GM12878 (cell line): ENCODE results near the gene FHL3. TPM values are rescaled to one million over a fixed set of nuclear protein-coding genes. Genes with fewer than 3 reads are reported as not detected.

ENCODE experiments used
- ATAC-seq: fragments of 200-7000 bp; cut with Tn5 transposase; 3 replicates; pipeline ENCODE4 v1.9.1; 2020; ENCODE audit warnings: mild to moderate bottlenecking, moderate library complexity
- BruUV-seq: library from RNA; stranded (reverse); fragments of 400-500 nt; replicated peaks from 2 replicates; lab custom pipeline; 2021; lab: Mats Ljungman, UMichigan
- CTCF ChIA-PET: fragments of 300-600 bp; sonication (Branson Sonifier 250); formaldehyde crosslinking; extraction: SDS; loops from one replicate; lab custom pipeline; 2021; ENCODE audit warnings: inconsistent platforms; lab: Yijun Ruan, JAX
- POLR2A ChIA-PET: fragments of 350-600 bp; formaldehyde crosslinking; extraction: SDS; loops from one replicate; lab custom pipeline; 2021; ENCODE audit warnings: inconsistent platforms; lab: Charles Lee
- RAD21 ChIA-PET: fragments of 300-600 bp; sonication (Branson Sonifier 250); formaldehyde crosslinking; loops from one replicate; lab custom pipeline; 2023; ENCODE audit warnings: antibody characterized with exemption; ENCODE audit not compliant: unreplicated experiment; lab: Charles Lee
- SMC1A ChIA-PET: fragments of 300-600 bp; sonication (Branson Sonifier 250); formaldehyde crosslinking; loops from one replicate; lab custom pipeline; 2023; ENCODE audit not compliant: unreplicated experiment, uncharacterized antibody; lab: Charles Lee
- DNase-seq: peaks from one replicate; pipeline ENCODE4 v3.0.0-alpha.2; 2011; ENCODE audit warnings: low read depth, low spot score
- FAIRE-seq: peaks from 3 replicates; lab custom pipeline; 2011; peaks lifted over from hg19 to GRCh38; lab: Jason Lieb, UNC
- H2AFZ ChIP-seq: 2 replicates; pipeline ENCODE4 v1.6.0; 2011; ENCODE audit warnings: low read depth, low read length, control low read depth; ENCODE audit not compliant: control insufficient read depth
- H3K27ac ChIP-seq: 2 replicates; pipeline ENCODE4 v1.5.1; 2011; ENCODE audit warnings: control low read depth; ENCODE audit not compliant: control insufficient read depth, insufficient read depth
- H3K27me3 ChIP-seq, 2 experiments: replicated peaks in 1 of 2; 2 replicates each; pipeline versions ENCODE4 v1.6.0 to v1.6.1; 2011; ENCODE audit warnings: low read length in 1 of 2; ENCODE audit not compliant: control insufficient read depth in 2 of 2, insufficient read depth in 2 of 2
- H3K36me3 ChIP-seq, 2 experiments: 2 replicates each; pipeline ENCODE4 v1.5.1; 2011; ENCODE audit warnings: low read length in 1 of 2; ENCODE audit not compliant: control insufficient read depth in 2 of 2, insufficient read depth in 2 of 2
- H3K4me1 ChIP-seq: 2 replicates; pipeline ENCODE4 v1.6.1; 2011; ENCODE audit warnings: mild to moderate bottlenecking, low read length, moderate library complexity, mixed read lengths; ENCODE audit not compliant: control insufficient read depth, insufficient read depth
- H3K4me2 ChIP-seq: 2 replicates; pipeline ENCODE4 v1.6.0; 2011; ENCODE audit warnings: control low read depth; ENCODE audit not compliant: control insufficient read depth, insufficient read depth
- H3K4me3 ChIP-seq: fragments of 200-600 bp; sonication (generic); 2 replicates; pipeline ENCODE4 v1.5.1; 2016
- H3K79me2 ChIP-seq: 2 replicates; pipeline ENCODE4 v1.6.0; 2011; ENCODE audit warnings: low read length; ENCODE audit not compliant: control insufficient read depth, insufficient read depth
- H3K9ac ChIP-seq: 2 replicates; pipeline ENCODE4 v1.8.0; 2011; ENCODE audit warnings: low read length, control low read depth, mixed read lengths; ENCODE audit not compliant: control insufficient read depth, insufficient read depth
- H3K9me3 ChIP-seq: replicated peaks from 3 replicates; pipeline ENCODE4 v1.5.1; 2011; ENCODE audit warnings: mild to moderate bottlenecking, low read length; ENCODE audit not compliant: control insufficient read depth, insufficient read depth
- H4K20me1 ChIP-seq: 2 replicates; pipeline ENCODE4 v1.6.0; 2011; ENCODE audit not compliant: control insufficient read depth, insufficient read depth
- CUX1 ChIP-seq: IDR thresholded peaks from 2 replicates; pipeline ENCODE4 v1.6.1; 2012; ENCODE audit warnings: improper control_type of control experiment, low read depth, low read length; ENCODE audit not compliant: insufficient replicate concordance
- MEF2B ChIP-seq: fragments of 450-650 bp; IDR thresholded peaks from 2 replicates; pipeline ENCODE4 v1.6.1; 2018; ENCODE audit warnings: mild to moderate bottlenecking, moderate library complexity; ENCODE audit not compliant: partially characterized antibody, poor library complexity, severe bottlenecking
- RAD21 ChIP-seq: IDR thresholded peaks from 2 replicates; pipeline ENCODE4 v1.6.1; 2011; ENCODE audit warnings: mild to moderate bottlenecking, low read depth, low read length, moderate library complexity; ENCODE audit not compliant: insufficient read depth
- RFX5 ChIP-seq: IDR thresholded peaks from 2 replicates; pipeline ENCODE4 v1.6.1; 2011; ENCODE audit warnings: low read depth, low read length, improper control_type of control experiment
- SMC3 ChIP-seq: IDR thresholded peaks from 2 replicates; pipeline ENCODE4 v1.6.1; 2011; ENCODE audit warnings: low read length, improper control_type of control experiment, borderline replicate concordance
- SP1 ChIP-seq: IDR thresholded peaks from one replicate; pipeline ENCODE4 v1.6.1; 2011; ENCODE audit warnings: low read depth, low read length
- WGBS: methylation state at CpG from one replicate; pipeline ENCODE4 v1.1.6; 2016; ENCODE audit warnings: low lambda C conversion rate; ENCODE audit not compliant: insufficient replicate concordance, insufficient coverage; ENCODE audit errors: missing lambda C conversion rate; 5-methylcytosine and 5-hydroxymethylcytosine counted together
- in situ Hi-C: fragments of 300-500 bp; cut with MboI; formaldehyde crosslinking; loops from 9 replicates; pipeline ENCODE4 v1.14.3; 2018; ENCODE audit warnings: mixed read lengths
- intact Hi-C: fragments of 100-400 bp; cut with micrococcal nuclease; formaldehyde crosslinking; loops from one replicate; pipeline ENCODE4 v1.14.2; 2022; ENCODE audit not compliant: unreplicated experiment
- polyA plus RNA-seq, 11 experiments: library from polyadenylated mRNA; depleted of rRNA in 4 of 11; unstranded in 6 of 11; stranded (reverse) in 5 of 11; fragments of >200 nt; fragmentation: Nextera tagmentation in 4 of 11; fragmentation: Illumina TruSeq in 1 of 11; extraction: Ambion mirVana in 4 of 11; extraction: Trizol in 1 of 11; gene quantifications; 1 replicate in 1 of 11; 2 replicates in 10 of 11; pipeline versions ENCODE4 v1.2.1 to v1.2.3, GENCODE V29; 2011 to 2016; ENCODE audit warnings: inconsistent platforms in 2 of 11, missing spikeins in 2 of 11, low read depth in 1 of 11
- total RNA-seq, 4 experiments: library from RNA; depleted of rRNA in 3 of 4; stranded (reverse); fragments of >200 nt in 3 of 4; fragmentation: Illumina TruSeq in 1 of 4; extraction: Trizol in 1 of 4; gene quantifications; 2 replicates each; pipeline versions ENCODE4 v1.2.1 to v1.2.3, GENCODE V29; 2013 to 2021
- TF ChIP-seq, protein P1 (sequence below): IDR thresholded peaks from 2 replicates; pipeline ENCODE4 v1.6.1; 2012; ENCODE audit warnings: low read depth, low read length, improper control_type of control experiment

FHL3 gene
- total and polyA plus RNA-seq, 10 of the 15 experiments (the other 5 are each of a cell fraction or from before 2014, with no cell fraction given), result 0.26 to 13.9 (median 7.9) TPM

DNA sequence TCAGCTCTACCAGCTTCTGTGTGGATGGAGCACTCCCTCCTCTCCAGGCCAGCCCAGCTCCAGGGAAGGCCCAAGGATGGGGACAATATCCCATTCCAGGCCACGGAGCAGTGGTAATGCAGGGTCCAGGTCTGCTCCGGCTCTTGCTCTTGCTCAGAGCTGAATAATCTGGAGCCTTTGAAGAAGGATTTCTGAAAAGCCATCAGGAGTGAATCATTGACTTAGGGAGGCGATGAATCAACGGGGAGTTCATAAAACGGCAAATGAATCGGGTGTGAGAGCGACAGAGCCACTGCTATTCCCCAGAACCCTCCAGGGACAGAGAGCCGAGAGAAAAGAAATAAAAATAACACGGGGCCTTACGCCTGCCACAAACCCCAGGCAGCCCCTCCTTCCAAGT is 33.5 kb upstream of the FHL3 start:
- no peak for FAIRE-seq
- no peak overlapping the region for H3K27ac ChIP-seq
- H2AFZ ChIP-seq, result no peak overlapping the region
- DNase-seq, result no peak
- BruUV-seq, result no TSS peak
- ChIA-PET POLR2A (interaction anchor here (0.6 to 1.8 kb wide), 4 partner anchors 10 to 447 kb away, joined by 3 to 5 read pairs (median 4); no protein-coding TSS in a partner anchor), SMC1A (interaction anchor here (1.2 to 23.8 kb wide), 5 partner anchors 10 to 135 kb away, joined by 3 to 316 read pairs (median 4); partner anchors contain the start of gene UTP11), CTCF (interaction anchor here (0.7 to 11.0 kb wide), 12 partner anchors 8 to 796 kb away, joined by 3 to 179 read pairs (median 4); partner anchors contain the start of gene POU3F1), RAD21 (interaction anchor here (0.9 to 8.2 kb wide), 10 partner anchors 9 to 796 kb away, joined by 3 to 123 read pairs (median 5); partner anchors contain the start of gene UTP11)
- in situ Hi-C loops, result loop anchor here (25.0 kb wide), 1 partner anchor 548 kb away; no protein-coding TSS in a partner anchor
- H4K20me1 ChIP-seq, result no peaks in the 10 kb centered on the region; the same call in 1 of the 2 replicates
- H3K9me3 ChIP-seq, result no peaks in the 10 kb centered on the region
- no peaks in the 10 kb centered on the region for H3K36me3 ChIP-seq
- H3K27me3 ChIP-seq, result peaks cover 4 to 8% of the 10 kb centered on the region in 2 experiments
- no peak overlapping the region for H3K9ac ChIP-seq
- no peak overlapping the region for H3K4me2 ChIP-seq
- H3K4me3 ChIP-seq, result no peak overlapping the region
- H3K4me1 ChIP-seq, result no peaks in the 10 kb centered on the region
- TF ChIP-seq RFX5 (no peak), MEF2B (peak; percentile 42), SP1 (no peak)
- intact Hi-C loops, result no loop called here
- no peak; the same call in 1 of the 3 replicates for ATAC-seq
- WGBS, result 27% methylated on average over 10 of the region's 10 CpGs
- H3K79me2 ChIP-seq, result no peaks in the 10 kb centered on the region

- Histone ChIP-seq H3K36me3 (no peaks in the 10 kb centered on the region), H3K4me3 (no peak overlapping the region), H3K27ac (no peak overlapping the region), H3K79me2 (no peaks in the 10 kb centered on the region), H4K20me1 (no peaks in the 10 kb centered on the region), H3K9ac (no peak overlapping the region), H3K4me2 (no peak overlapping the region), H3K9me3 (no peaks in the 10 kb centered on the region), H3K4me1 (no peaks in the 10 kb centered on the region), H2AFZ (no peak overlapping the region), H3K27me3 (no peaks in the 10 kb centered on the region; a peak in 1 of 4 replicates)
- intact Hi-C loops, result no loop called here
- in situ Hi-C loops, result loop anchor here (25.0 kb wide), 1 partner anchor 550 kb away; no protein-coding TSS in a partner anchor
- FAIRE-seq (no peak), ATAC-seq (peak; percentile 36; the same call in 2 of the 3 replicates), DNase-seq (no peak)
- ChIA-PET RAD21 (interaction anchor here (1.0 to 8.2 kb wide), 5 partner anchors 11 to 137 kb away, joined by 3 to 123 read pairs (median 4); no protein-coding TSS in a partner anchor), SMC1A (interaction anchor here (0.9 to 23.8 kb wide), 8 partner anchors 9 to 136 kb away, joined by 3 to 316 read pairs (median 4); partner anchors contain the start of genes POU3F1 and UTP11), POLR2A (interaction anchor here (1.3 to 1.8 kb wide), 2 partner anchors 10 to 35 kb away, joined by 4 to 5 read pairs; partner anchors contain the start of gene POU3F1), CTCF (interaction anchor here (0.7 to 11.0 kb wide), 12 partner anchors 9 to 783 kb away, joined by 3 to 179 read pairs (median 4); partner anchors contain the start of gene POU3F1)
- WGBS, result 64% methylated on average over 5 of the region's 5 CpGs
- no TSS peak for BruUV-seq
- TF ChIP-seq RAD21 (peak; percentile 57), CUX1 (no peak), SMC3 (peak; percentile 49; the same call in 1 of the 2 replicates)
- TF ChIP-seq, protein P1, sequence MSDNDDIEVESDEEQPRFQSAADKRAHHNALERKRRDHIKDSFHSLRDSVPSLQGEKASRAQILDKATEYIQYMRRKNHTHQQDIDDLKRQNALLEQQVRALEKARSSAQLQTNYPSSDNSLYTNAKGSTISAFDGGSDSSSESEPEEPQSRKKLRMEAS, result no peak
These were observed 32.1 kb upstream of the FHL3 start for GRCh38 chr1:38037221-38037939.
